CD14-positive monocyte (primary cell): ENCODE results near the gene KIAA0513. TPM values are rescaled to one million over a fixed set of nuclear protein-coding genes. Genes with fewer than 3 reads are reported as not detected.

Experiments
- DNase-seq, 3 donors: peaks; one replicate each; pipeline ENCODE4 v3.0.0-alpha.2; 2011 to 2022
- H2AFZ ChIP-seq: 2 replicates; pipeline ENCODE4 v1.6.0; 2012; ENCODE audit warnings: mild to moderate bottlenecking, low read depth, low read length, inconsistent platforms; ENCODE audit not compliant: insufficient read depth, poor library complexity, severe bottlenecking
- H3K27ac ChIP-seq, 2 donors: 1 replicate in 1 of 2; 2 replicates in 1 of 2; pipeline ENCODE4 v1.5.1; 2012 to 2013; ENCODE audit warnings: low read length in 2 of 2, control low read depth in 1 of 2, inconsistent platforms in 1 of 2, low read depth in 1 of 2, mild to moderate bottlenecking in 1 of 2
- H3K27me3 ChIP-seq, 2 donors: one replicate each; pipeline versions ENCODE4 v1.6.0 to v1.6.1; 2011 to 2013; ENCODE audit warnings: low read length in 2 of 2; ENCODE audit not compliant: control insufficient read depth in 2 of 2, insufficient read depth in 2 of 2
- H3K36me3 ChIP-seq, 2 donors: replicated peaks in 1 of 2; 1 replicate in 1 of 2; 2 replicates in 1 of 2; pipeline versions ENCODE4 v1.5.1 to v1.6.1; 2012 to 2013; ENCODE audit warnings: low read length in 2 of 2, control low read depth in 1 of 2, inconsistent platforms in 1 of 2, mild to moderate bottlenecking in 1 of 2; ENCODE audit not compliant: insufficient read depth in 2 of 2, control insufficient read depth in 1 of 2
- H3K4me1 ChIP-seq, 2 donors: 1 replicate in 1 of 2; 2 replicates in 1 of 2; pipeline versions ENCODE4 v1.5.1 to v1.6.1; 2012 to 2013; ENCODE audit warnings: low read length in 2 of 2, control low read depth in 1 of 2, inconsistent platforms in 1 of 2, mild to moderate bottlenecking in 1 of 2, moderate library complexity in 1 of 2; ENCODE audit not compliant: insufficient read depth in 2 of 2, control insufficient read depth in 1 of 2
- H3K4me2 ChIP-seq: replicated peaks from 2 replicates; pipeline ENCODE3; 2012; ENCODE audit warnings: low read length, moderate library complexity, mild to moderate bottlenecking; ENCODE audit not compliant: poor library complexity, severe bottlenecking; ENCODE audit errors: extremely low read depth
- H3K4me3 ChIP-seq, 3 experiments: fragments of 200-600 bp in 1 of 3; sonication (generic) in 1 of 3; replicated peaks in 1 of 3; 1 replicate in 2 of 3; 2 replicates in 1 of 3; pipeline ENCODE4 v1.5.1; 2011 to 2013; ENCODE audit warnings: low read length in 3 of 3, mild to moderate bottlenecking in 3 of 3, control low read depth in 2 of 3, low read depth in 2 of 3, inconsistent platforms in 1 of 3, moderate library complexity in 1 of 3
- H3K79me2 ChIP-seq: 2 replicates; pipeline ENCODE4 v1.6.0; 2012; ENCODE audit warnings: mild to moderate bottlenecking, control low read depth, inconsistent platforms, low read length, moderate library complexity; ENCODE audit not compliant: insufficient read depth
- H3K9ac ChIP-seq: 2 replicates; pipeline ENCODE4 v1.6.0; 2017; ENCODE audit warnings: low read length, mild to moderate bottlenecking; ENCODE audit not compliant: insufficient read depth, poor library complexity, severe bottlenecking
- H3K9me3 ChIP-seq, 2 donors: replicated peaks in 1 of 2; 1 replicate in 1 of 2; 2 replicates in 1 of 2; pipeline versions ENCODE4 v1.5.1 to v1.6.1; 2012 to 2013; ENCODE audit warnings: low read length in 2 of 2, control low read depth in 1 of 2; ENCODE audit not compliant: control insufficient read depth in 1 of 2, insufficient read depth in 1 of 2
- H4K20me1 ChIP-seq: 2 replicates; pipeline ENCODE4 v1.6.0; 2012; ENCODE audit warnings: mild to moderate bottlenecking, low read length, control low read depth, moderate library complexity; ENCODE audit not compliant: insufficient read depth
- H3K27ac Mint-ChIP-seq, 7 donors: one replicate each; pipeline ENCODE4 v1.8.0; 2020; ENCODE audit warnings: mild to moderate bottlenecking in 7 of 7, mixed read lengths in 7 of 7, moderate library complexity in 6 of 7, inconsistent platforms in 2 of 7
- H3K27me3 Mint-ChIP-seq, 3 donors: one replicate each; pipeline ENCODE4 v1.8.0; 2021 to 2022; ENCODE audit warnings: low read depth in 3 of 3, mild to moderate bottlenecking in 3 of 3, mixed read lengths in 3 of 3, moderate library complexity in 3 of 3, inconsistent platforms in 1 of 3
- H3K36me3 Mint-ChIP-seq, 2 donors: one replicate each; pipeline ENCODE4 v1.8.0; 2020; ENCODE audit warnings: mixed read lengths in 2 of 2, inconsistent platforms in 1 of 2, mild to moderate bottlenecking in 1 of 2
- H3K4me1 Mint-ChIP-seq: one replicate; pipeline ENCODE4 v1.8.0; 2020; ENCODE audit warnings: mild to moderate bottlenecking, mixed read lengths
- H3K4me3 Mint-ChIP-seq, 2 donors: one replicate each; pipeline ENCODE4 v1.8.0; 2020; ENCODE audit warnings: mild to moderate bottlenecking in 2 of 2, mixed read lengths in 2 of 2, moderate library complexity in 1 of 2
- H3K9me3 Mint-ChIP-seq, 7 donors: one replicate each; pipeline ENCODE4 v1.8.0; 2020 to 2022; ENCODE audit warnings: mixed read lengths in 7 of 7, mild to moderate bottlenecking in 6 of 7, moderate library complexity in 6 of 7, inconsistent platforms in 2 of 7
- CTCF ChIP-seq: fragments of 200-600 bp; IDR thresholded peaks from one replicate; pipeline ENCODE4 v1.8.0; 2022; ENCODE audit warnings: antibody characterized with exemption, mild to moderate bottlenecking
- WGBS: methylation state at CpG from one replicate; pipeline ENCODE4 v1.1.5; 2013; ENCODE audit warnings: missing lambda C conversion rate; ENCODE audit not compliant: insufficient coverage; 5-methylcytosine and 5-hydroxymethylcytosine counted together
- intact Hi-C, 2 donors: fragments of 100-400 bp; cut with micrococcal nuclease; formaldehyde crosslinking; loops; one replicate each; pipeline versions ENCODE4 v1.15.0 to v1.15.1; 2023
- polyA plus RNA-seq, 3 donors: library from polyadenylated mRNA; depleted of rRNA in 1 of 3; unstranded in 2 of 3; stranded (reverse) in 1 of 3; fragments of 300-500 nt in 2 of 3; fragments of >200 nt in 1 of 3; fragmentation: Illumina TruSeq in 2 of 3; gene quantifications; 1 replicate in 2 of 3; 2 replicates in 1 of 3; pipeline ENCODE4 v1.2.3, GENCODE V29; 2012 to 2021

Gene KIAA0513
- polyA plus RNA-seq, 3 donors: 21.4 to 77.5 (median 32.7) TPM

DNA sequence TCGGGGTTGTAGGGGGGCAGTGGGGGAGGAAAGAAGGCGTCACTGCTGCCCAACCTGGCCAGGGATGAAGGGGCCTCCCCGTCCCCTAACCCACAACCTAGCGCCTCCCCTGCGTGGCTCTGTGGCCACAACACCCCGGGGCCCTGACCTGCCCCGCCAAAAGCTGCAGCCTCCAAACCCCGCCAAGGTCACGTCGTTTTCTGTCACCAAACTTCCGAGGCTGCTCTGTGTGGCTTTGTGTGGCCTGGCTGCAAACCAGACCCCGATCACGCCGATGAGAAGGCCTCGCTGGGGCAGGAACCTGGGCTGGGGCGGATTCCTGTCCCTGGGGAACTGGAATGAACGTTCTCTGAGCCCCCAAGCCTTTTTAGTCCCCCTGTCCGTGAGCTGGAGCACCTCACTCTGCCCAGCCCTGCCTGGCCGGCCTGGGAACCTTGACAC lies 115.2 kb downstream of the KIAA0513 start:
- intact Hi-C loops: no loop called here
- H3K9me3 Mint-ChIP-seq: peaks cover 0 to 6% (median 0%) of the 10 kb centered on the region in 7 donors
- Histone ChIP-seq H3K27me3 (no peaks in the 10 kb centered on the region), H2AFZ (no peak overlapping the region), H3K4me2 (no peak overlapping the region), H3K36me3 (no peaks in the 10 kb centered on the region), H3K27ac (no peak overlapping the region), H4K20me1 (no peaks in the 10 kb centered on the region), H3K79me2 (no peaks in the 10 kb centered on the region), H3K9me3 (no peaks in the 10 kb centered on the region), H3K9ac (no peak overlapping the region), H3K4me3 (no peak overlapping the region), H3K4me1 (peaks cover 4 to 5% of the 10 kb centered on the region in 2 donors)
- H3K4me1 Mint-ChIP-seq: peaks cover 9% of the 10 kb centered on the region
- 48% methylated on average over 16 of the region's 19 CpGs for WGBS
- H3K4me3 Mint-ChIP-seq: no peak overlapping the region
- H3K27ac Mint-ChIP-seq: no peak overlapping the region
- peaks cover 16 to 25% (median 18%) of the 10 kb centered on the region in 3 donors for H3K27me3 Mint-ChIP-seq
- TF ChIP-seq CTCF: no peak
- no peak for DNase-seq
- H3K36me3 Mint-ChIP-seq: no peaks in the 10 kb centered on the region

Other genes starting within 250 kb of the KIAA0513 start
- 10 to 100 TPM; 40.7 to 90.4 (median 69.0) TPM for gene CRISPLD2, start 207.8 kb upstream of the KIAA0513 start, polyA plus RNA-seq
- gene ZDHHC7, start 16.3 kb upstream of the KIAA0513 start, polyA plus RNA-seq: 100 to 1,000 TPM in 2 of 3 donors, 10 to 100 TPM in 1; 99.7 to 189 (median 129) TPM
- gene CIBAR2, start 84.7 kb downstream of the KIAA0513 start, polyA plus RNA-seq: not detected